Muscle layer of colon (tissue), 2 donors: ENCODE results near the gene LNPK.
"Not testable (repeated sequence)": the region's sequence is repeated elsewhere in the genome, so short reads cannot be mapped to it uniquely, and the experiment has no call there.

Source experiments
- H3K27ac ChIP-seq: one replicate; pipeline ENCODE4 v1.7.0; 2013; ENCODE audit warnings: low read depth, mild to moderate bottlenecking, low read length, moderate library complexity
- H3K27me3 ChIP-seq, 2 donors: one replicate each; pipeline ENCODE4 v1.7.0; 2013; ENCODE audit warnings: low read length in 2 of 2, mild to moderate bottlenecking in 2 of 2; ENCODE audit not compliant: insufficient read depth in 2 of 2, control insufficient read depth in 1 of 2
- H3K36me3 ChIP-seq: one replicate; pipeline ENCODE4 v1.7.0; 2013; ENCODE audit warnings: mild to moderate bottlenecking, low read length; ENCODE audit not compliant: insufficient read depth
- H3K4me1 ChIP-seq: one replicate; pipeline ENCODE4 v1.7.0; 2013; ENCODE audit warnings: mild to moderate bottlenecking, low read length; ENCODE audit not compliant: insufficient read depth
- H3K4me3 ChIP-seq, 2 donors: one replicate each; pipeline ENCODE4 v1.7.0; 2013; ENCODE audit warnings: low read length in 2 of 2, low read depth in 1 of 2, mild to moderate bottlenecking in 1 of 2, moderate library complexity in 1 of 2
- H3K9ac ChIP-seq: one replicate; pipeline ENCODE4 v1.7.0; 2013; ENCODE audit warnings: low read length
- H3K9me3 ChIP-seq: one replicate; pipeline ENCODE4 v1.7.0; 2013; ENCODE audit warnings: mild to moderate bottlenecking, low read length
- donor health status: abdominal sarcoma.
- donor health status: Adenocarcinoma of cecum.

The LNPK gene

DNA sequence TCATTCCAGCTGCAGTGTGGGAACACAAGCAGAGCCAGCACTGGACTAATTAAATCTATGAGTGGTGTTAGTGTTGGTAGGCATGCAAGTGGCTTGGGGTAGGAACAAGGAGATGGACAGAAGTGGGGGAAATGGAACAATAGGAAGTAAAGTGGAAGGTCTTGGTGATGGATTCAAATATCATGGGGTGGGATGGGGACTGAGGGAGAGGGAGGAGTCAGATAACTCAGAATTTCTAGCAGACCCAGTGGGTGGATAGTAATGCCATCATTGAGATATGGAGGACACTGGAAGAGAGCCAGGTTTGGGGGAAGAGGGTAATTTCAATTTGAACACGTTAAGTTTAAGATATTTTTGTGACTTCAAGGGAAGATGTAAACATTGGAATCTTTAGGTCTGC lies 2.9 kb upstream of the LNPK start:
- Histone ChIP-seq H3K9ac (no peak overlapping the region), H3K36me3 (no peaks in the 10 kb centered on the region), H3K4me3 (no peak overlapping the region), H3K4me1 (no peaks in the 10 kb centered on the region), H3K27me3 (no peaks in the 10 kb centered on the region), H3K27ac (no peak overlapping the region), H3K9me3 (no peaks in the 10 kb centered on the region)

- Histone ChIP-seq H3K4me3 (no peak overlapping the region), H3K4me1 (no peaks in the 10 kb centered on the region), H3K27ac (no peak overlapping the region), H3K9me3 (no peaks in the 10 kb centered on the region), H3K27me3 (no peaks in the 10 kb centered on the region), H3K9ac (no peak overlapping the region), H3K36me3 (no peaks in the 10 kb centered on the region)
Observed at GRCh38 chr2:176003958-176004357, 1.9 kb upstream of the LNPK start.

DNA sequence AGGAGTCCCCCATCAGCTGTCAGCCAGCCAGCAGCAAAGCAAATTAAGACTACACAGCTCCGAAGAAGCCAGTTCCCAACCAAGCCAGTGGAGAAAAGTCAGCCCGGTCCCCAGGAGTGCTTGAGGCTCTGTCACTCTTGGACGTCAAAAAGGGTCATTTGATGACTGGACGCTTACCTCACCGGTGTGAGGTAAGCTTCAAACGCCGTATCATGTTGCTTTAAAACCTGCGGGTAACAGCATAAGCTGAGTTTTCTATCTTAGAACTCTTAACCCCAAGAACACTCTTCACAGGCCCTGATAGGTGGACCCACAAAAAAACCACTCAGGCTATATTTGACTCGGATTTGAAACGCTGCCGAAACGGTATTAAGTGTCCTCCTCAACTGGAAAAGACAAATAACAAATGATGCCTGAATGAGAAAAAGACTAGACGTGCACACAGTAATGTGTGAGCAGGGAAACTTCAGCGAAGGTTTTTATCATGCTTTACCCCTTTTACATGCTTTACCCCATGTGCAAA lies 682 bp upstream of the LNPK start:
- Histone ChIP-seq H3K27me3 (no peaks in the 10 kb centered on the region), H3K36me3 (no peaks in the 10 kb centered on the region), H3K27ac (peak overlapping the region; percentile 70), H3K4me3 (peak overlapping the region; percentile 39 to 92), H3K4me1 (no peaks in the 10 kb centered on the region), H3K9ac (peak overlapping the region; percentile 69), H3K9me3 (no peaks in the 10 kb centered on the region)

- H3K9me3 ChIP-seq = no peaks in the 10 kb centered on the region
- H3K9ac ChIP-seq = peak overlapping the region; percentile 84
- H3K4me1 ChIP-seq = no peaks in the 10 kb centered on the region
- H3K27me3 ChIP-seq = no peaks in the 10 kb centered on the region
- peak overlapping the region; percentile 39 to 92 for H3K4me3 ChIP-seq
- no peaks in the 10 kb centered on the region for H3K36me3 ChIP-seq
- peak overlapping the region; percentile 70 for H3K27ac ChIP-seq
Observed at GRCh38 chr2:176001281-176001915, 669 bp downstream of the LNPK start.

- Histone ChIP-seq H3K27ac (no peak overlapping the region), H3K9me3 (no peaks in the 10 kb centered on the region), H3K27me3 (no peaks in the 10 kb centered on the region), H3K4me1 (no peaks in the 10 kb centered on the region), H3K4me3 (no peak overlapping the region), H3K9ac (no peak overlapping the region), H3K36me3 (no peaks in the 10 kb centered on the region)
Observed at GRCh38 chr2:175999283-175999819, 2.7 kb downstream of the LNPK start.

DNA sequence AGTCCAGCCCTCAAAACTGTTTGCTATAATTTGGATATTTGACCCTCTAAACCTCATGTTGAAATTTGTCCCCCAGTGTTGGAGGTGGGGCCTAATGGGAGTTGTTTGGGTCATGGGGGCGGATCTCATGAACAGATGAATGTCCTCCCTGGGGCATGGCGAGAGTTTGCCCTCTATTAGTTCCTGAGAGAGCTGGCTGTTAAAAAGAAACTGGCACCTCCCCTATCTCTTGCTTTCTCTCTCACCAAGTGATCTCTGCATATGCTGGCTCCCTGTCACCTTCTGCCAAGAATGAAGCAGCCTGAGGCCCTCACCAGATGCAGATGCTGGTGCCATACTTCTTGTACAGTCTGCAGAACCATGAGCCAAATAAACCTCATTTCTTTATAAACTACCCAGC lies 12.0 kb downstream of the LNPK start:
- H3K4me1 ChIP-seq = no peaks in the 10 kb centered on the region
- H3K36me3 ChIP-seq = no peaks in the 10 kb centered on the region
- no peak overlapping the region for H3K9ac ChIP-seq
- no peaks in the 10 kb centered on the region for H3K27me3 ChIP-seq
- no peak overlapping the region for H3K4me3 ChIP-seq
- no peak overlapping the region for H3K27ac ChIP-seq
- no peaks in the 10 kb centered on the region for H3K9me3 ChIP-seq

GRCh38 chr2:175987126-175987525 lies 14.9 kb downstream of the LNPK start:
- H3K36me3 ChIP-seq = not testable (repeated sequence)

GRCh38 chr2:175984846-175985245 lies 17.2 kb downstream of the LNPK start:
- H3K4me3 ChIP-seq = no peak overlapping the region
- H3K27ac ChIP-seq = no peak overlapping the region
- no peaks in the 10 kb centered on the region for H3K9me3 ChIP-seq
- H3K4me1 ChIP-seq = no peaks in the 10 kb centered on the region
- no peaks in the 10 kb centered on the region for H3K36me3 ChIP-seq
- H3K27me3 ChIP-seq = no peaks in the 10 kb centered on the region
- no peak overlapping the region for H3K9ac ChIP-seq

More at GRCh38 chr2:175987126-175987525, 14.9 kb downstream of the LNPK start:
- H3K4me1 ChIP-seq, H3K27me3 ChIP-seq, H3K9me3 ChIP-seq, H3K9ac ChIP-seq, H3K4me3 ChIP-seq, H3K27ac ChIP-seq: not testable (repeated sequence)

DNA sequence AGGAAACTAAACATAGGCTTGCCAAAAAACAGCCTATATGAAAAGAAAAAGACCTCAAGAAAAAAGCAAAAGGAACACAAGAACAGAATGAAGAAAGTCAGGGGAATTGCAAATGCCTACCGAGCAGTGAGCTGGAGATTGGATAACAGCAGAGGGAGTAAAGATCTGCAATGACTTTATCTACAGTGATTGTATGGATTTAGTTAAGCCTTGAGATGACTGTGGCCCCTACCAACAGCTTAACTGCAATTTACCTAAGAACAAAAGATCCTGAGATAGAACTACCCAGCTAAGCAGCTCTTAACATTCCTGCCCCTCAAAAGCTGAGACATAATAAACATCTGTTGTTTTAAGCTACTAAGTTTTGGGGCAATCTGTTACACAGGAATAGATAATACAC lies 20.5 kb downstream of the LNPK start:
- peaks cover 4% of the 10 kb centered on the region for H3K36me3 ChIP-seq
- no peak overlapping the region for H3K4me3 ChIP-seq
- no peaks in the 10 kb centered on the region for H3K27me3 ChIP-seq
- no peaks in the 10 kb centered on the region for H3K9me3 ChIP-seq
- no peak overlapping the region for H3K27ac ChIP-seq
- H3K4me1 ChIP-seq = no peaks in the 10 kb centered on the region
- H3K9ac ChIP-seq = no peak overlapping the region

GRCh38 chr2:175976391-175977157 lies 25.5 kb downstream of the LNPK start:
- Histone ChIP-seq H3K4me3 (no peak overlapping the region), H3K36me3 (peaks cover 4% of the 10 kb centered on the region), H3K4me1 (no peaks in the 10 kb centered on the region), H3K9ac (no peak overlapping the region), H3K27ac (no peak overlapping the region), H3K27me3 (no peaks in the 10 kb centered on the region), H3K9me3 (no peaks in the 10 kb centered on the region)

- no peaks in the 10 kb centered on the region for H3K4me1 ChIP-seq
- H3K36me3 ChIP-seq = no peaks in the 10 kb centered on the region
- H3K4me3 ChIP-seq = no peak overlapping the region
- H3K27ac ChIP-seq = no peak overlapping the region
- H3K27me3 ChIP-seq = no peaks in the 10 kb centered on the region
- no peaks in the 10 kb centered on the region for H3K9me3 ChIP-seq
- no peak overlapping the region for H3K9ac ChIP-seq
Observed at GRCh38 chr2:175973373-175973772, 28.7 kb downstream of the LNPK start.
